Measurements from ENCODE around the gene KLK8. TPM values are rescaled to one million over a fixed set of nuclear protein-coding genes. Genes with fewer than 3 reads are reported as not detected.

KLK8 gene
- total RNA-seq, 1 donor from 2014 or later: 9.1 TPM

DNA sequence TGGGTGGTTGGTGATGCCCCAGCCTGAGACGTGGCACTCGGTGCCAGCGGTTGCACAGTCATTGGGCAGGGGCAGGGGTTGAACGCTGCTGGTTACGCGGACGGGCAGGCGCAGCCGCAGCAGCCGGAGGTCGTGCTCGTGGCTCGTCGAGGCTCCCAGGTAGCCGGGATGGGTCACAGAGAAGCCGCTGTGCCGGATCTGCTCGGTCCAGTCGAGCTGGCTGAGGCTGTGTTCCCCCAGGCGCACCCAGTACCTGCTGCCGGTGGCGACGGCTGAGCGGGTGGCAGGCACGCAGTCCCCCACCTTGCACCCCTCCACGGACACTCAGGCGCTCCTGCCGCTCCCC is 30.4 kb upstream of the KLK8 start:
- no peak overlapping the region for H3K4me3 ChIP-seq (ENCODE audit: low read depth, low read length)
- no peak for DNase-seq (ENCODE audit: low read depth)
- TF ChIP-seq, protein P1, sequence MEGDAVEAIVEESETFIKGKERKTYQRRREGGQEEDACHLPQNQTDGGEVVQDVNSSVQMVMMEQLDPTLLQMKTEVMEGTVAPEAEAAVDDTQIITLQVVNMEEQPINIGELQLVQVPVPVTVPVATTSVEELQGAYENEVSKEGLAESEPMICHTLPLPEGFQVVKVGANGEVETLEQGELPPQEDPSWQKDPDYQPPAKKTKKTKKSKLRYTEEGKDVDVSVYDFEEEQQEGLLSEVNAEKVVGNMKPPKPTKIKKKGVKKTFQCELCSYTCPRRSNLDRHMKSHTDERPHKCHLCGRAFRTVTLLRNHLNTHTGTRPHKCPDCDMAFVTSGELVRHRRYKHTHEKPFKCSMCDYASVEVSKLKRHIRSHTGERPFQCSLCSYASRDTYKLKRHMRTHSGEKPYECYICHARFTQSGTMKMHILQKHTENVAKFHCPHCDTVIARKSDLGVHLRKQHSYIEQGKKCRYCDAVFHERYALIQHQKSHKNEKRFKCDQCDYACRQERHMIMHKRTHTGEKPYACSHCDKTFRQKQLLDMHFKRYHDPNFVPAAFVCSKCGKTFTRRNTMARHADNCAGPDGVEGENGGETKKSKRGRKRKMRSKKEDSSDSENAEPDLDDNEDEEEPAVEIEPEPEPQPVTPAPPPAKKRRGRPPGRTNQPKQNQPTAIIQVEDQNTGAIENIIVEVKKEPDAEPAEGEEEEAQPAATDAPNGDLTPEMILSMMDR (conservative IDR thresholded peaks at IDR 0.05; ENCODE audit: low read depth, low read length): no peak

DNA sequence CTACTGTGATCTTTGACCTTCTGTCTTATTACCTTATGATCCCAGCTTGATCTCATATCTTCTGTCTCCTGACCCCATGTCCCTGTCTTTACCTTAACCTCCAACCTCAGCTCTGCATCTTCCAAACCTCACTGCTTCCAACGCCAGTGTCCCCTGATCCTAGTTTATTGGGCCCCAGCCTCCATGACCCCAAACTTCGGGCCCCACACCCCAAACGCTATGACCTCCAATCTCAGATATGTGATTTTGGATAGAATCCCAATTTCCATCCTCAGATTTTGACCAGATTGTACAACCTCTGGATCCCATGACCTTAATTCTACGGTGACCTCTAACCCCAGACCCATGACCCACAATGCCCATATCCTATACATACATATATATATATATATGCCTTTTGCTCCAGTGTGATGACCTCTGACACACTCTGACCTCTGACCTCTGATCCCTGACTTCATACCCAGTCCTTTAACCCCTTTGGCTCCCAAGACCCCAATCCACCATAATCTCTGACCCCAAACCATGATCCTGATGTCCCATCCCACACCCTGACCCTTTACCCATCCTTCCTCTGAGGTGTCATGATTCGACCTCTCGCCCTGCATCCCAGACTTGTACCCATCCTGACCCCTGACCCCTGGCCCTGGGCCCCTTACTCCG is 29.9 kb upstream of the KLK8 start:
- H3K4me3 ChIP-seq (ENCODE audit: low read depth, low read length): no peak overlapping the region
- DNase-seq (ENCODE audit: low read depth): no peak
- TF ChIP-seq, protein P1 (conservative IDR thresholded peaks at IDR 0.05; ENCODE audit: low read depth, low read length): no peak

DNA sequence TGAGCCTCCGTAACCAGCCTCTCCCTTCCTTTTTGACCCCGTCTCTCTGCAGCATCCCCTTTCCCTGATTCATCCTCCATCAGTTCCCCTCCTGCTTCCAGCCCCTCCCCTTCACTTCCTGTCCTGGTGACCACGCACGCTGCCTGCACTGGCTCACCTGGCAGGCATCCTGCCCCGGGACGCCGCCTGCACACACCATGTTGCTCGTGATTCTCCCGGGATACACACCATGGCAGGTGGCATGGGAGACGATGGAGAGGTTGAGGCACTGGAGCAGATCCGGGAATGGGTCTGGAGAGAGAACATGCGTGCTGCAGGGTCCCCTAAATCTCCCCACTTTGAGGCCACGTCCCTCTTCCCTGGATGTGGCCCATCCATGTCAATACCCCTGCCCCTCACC is 29.2 kb upstream of the KLK8 start:
- TF ChIP-seq, protein P1 (conservative IDR thresholded peaks at IDR 0.05; ENCODE audit: low read depth, low read length): no peak
- no peak for DNase-seq (ENCODE audit: low read depth)
- no peak overlapping the region for H3K4me3 ChIP-seq (ENCODE audit: low read depth, low read length)

DNA sequence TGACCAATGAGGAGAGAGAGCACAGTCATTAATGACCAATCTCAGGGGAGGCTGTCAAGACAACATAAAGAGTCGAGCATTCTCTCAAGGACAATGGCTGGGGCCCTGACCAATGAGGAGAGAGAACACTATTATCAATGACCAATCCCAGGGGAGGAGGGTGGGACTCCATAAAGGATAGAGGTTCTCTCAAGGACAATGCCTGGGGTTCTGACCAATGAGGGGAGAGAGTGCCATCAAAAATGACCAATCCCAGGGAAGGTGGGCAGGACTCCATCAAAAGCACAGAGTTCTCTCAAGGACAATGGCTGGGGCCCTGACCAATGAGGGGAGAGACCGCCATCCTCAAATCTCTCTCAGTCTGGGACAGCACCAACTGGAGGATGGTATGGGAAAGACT is 28.3 kb upstream of the KLK8 start:
- no peak overlapping the region for H3K4me3 ChIP-seq (ENCODE audit: low read depth, low read length)
- TF ChIP-seq, protein P1 (conservative IDR thresholded peaks at IDR 0.05; ENCODE audit: low read depth, low read length): no peak
- no peak for DNase-seq (ENCODE audit: low read depth)

DNA sequence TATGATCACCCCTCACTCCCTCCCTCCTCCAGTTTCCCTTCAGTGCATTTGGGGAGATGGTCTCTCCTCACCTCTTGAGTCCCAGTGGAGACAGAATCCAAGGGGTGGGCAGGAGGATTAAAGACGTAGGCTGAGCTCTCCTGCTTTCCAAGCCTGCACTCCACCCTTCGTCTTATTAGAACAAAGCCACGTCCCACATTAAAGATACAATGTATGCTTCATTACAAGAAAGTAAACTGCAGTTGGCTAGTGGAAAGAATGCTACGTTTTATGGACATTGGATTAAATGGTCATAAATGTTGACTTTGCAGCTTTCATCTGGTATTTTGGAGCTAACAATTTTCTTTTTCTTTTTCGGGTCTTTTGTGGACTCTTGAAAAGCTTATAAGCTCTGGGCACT is 26.5 kb upstream of the KLK8 start:
- no peak overlapping the region for H3K4me3 ChIP-seq (ENCODE audit: low read depth, low read length)
- no peak for DNase-seq (ENCODE audit: low read depth)
- TF ChIP-seq, protein P1 (conservative IDR thresholded peaks at IDR 0.05; ENCODE audit: low read depth, low read length): no peak

DNA sequence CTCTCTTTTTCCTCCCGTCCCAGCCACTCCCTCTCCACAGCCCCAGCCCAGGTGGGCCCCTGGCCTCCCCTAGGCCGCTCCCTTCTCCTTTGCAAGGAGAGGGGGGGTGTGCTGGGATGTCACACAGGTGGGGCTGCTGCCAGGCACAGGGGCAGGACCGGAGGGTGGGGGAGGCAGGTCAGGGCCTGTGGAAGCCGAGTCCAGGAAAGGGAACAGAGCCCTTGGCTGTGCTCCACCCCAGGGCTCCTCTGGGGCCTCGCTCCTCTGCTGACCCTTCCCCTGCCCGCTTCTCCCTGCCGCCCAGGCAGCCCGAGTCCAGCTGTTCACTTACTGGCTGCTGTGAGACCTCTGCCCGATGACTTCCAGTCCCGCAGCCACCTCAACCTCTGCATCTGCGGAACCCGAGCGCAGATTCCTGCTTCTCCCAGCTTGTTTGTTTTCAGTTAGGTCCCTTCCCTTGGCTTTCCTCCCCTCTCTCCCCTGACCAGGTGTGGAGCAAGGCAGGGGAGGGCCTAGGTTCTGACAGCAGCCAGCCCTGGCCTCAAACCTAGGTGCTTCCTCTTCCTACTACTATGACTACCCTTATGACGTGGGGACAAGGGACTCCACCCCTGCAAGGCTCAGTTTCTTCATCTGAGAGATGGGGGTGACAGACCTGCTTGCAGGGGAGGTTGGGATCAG is 25.9 kb upstream of the KLK8 start:
- TF ChIP-seq, protein P1 (conservative IDR thresholded peaks at IDR 0.05; ENCODE audit: low read depth, low read length): no peak
- H3K4me3 ChIP-seq (ENCODE audit: low read depth, low read length): no peak overlapping the region
- no peak for DNase-seq (ENCODE audit: low read depth)

DNA sequence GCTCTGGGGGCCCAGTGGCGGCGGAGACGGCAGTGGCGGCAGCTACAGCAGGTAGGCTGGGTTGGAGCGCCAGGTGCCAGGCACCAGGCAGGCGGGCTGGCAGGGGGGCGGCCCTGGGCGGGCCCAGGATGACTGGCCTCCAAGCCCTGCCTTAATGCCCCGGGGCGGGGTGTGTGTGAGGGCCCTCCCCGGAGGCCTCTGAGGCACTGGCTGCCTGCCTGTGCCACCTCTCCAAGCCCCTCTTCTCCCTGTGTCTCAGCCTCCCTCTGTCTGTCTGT is 25.1 kb upstream of the KLK8 start, which contains the start of gene KLK11:
Gene KLK11, minus strand, starts transcription at position 63 of the 278 bp plus-strand sequence. CDS start 985 bp downstream, outside the sequence.
- H3K4me3 ChIP-seq (ENCODE audit: low read depth, low read length): no peak within 1 kb of the TSS
- no peak for DNase-seq (ENCODE audit: low read depth)
- TF ChIP-seq, protein P1 (conservative IDR thresholded peaks at IDR 0.05; ENCODE audit: low read depth, low read length): no peak

Data from epithelial cell of proximal tubule (primary cell).